ENCODE data around the gene BCAT1. TPM values are rescaled to one million over a fixed set of nuclear protein-coding genes. Genes with fewer than 3 reads are reported as not detected.
"Not testable (repeated sequence)": the region's sequence is repeated elsewhere in the genome, so short reads cannot be mapped to it uniquely, and the experiment has no call there.

Gene BCAT1
- total RNA-seq, 6 experiments from 2014 or later, result 0.86 to 6.0 (median 2.7) TPM

- Histone ChIP-seq H3K27me3 (no peaks in the 10 kb centered on the region), H3K4me3 (no peak overlapping the region), H3K27ac (no peak overlapping the region), H3K9me3 (no peaks in the 10 kb centered on the region), H3K4me1 (no peaks in the 10 kb centered on the region), H3K36me3 (no peaks in the 10 kb centered on the region)
- TF ChIP-seq CTCF (IDR thresholded peaks at IDR 0.05), result no peak
- no peak for TF ChIP-seq POLR2A (IDR thresholded peaks at IDR 0.05)
- DNase-seq (no peak), ATAC-seq (peak in 1 of 4 donors; percentile 31)
- 50% methylated on average over 7 of the region's 15 CpGs for WGBS (ENCODE audit: insufficient coverage, low coverage, low lambda C conversion rate, missing lambda C conversion rate)
- intact Hi-C loops (cut with DNase I), result no loop called here
These were observed 18.2 kb upstream of the BCAT1 start for GRCh38 chr12:24966951-24967564.

GRCh38 chr12:24964342-24964741 lies 15.4 kb upstream of the BCAT1 start:
- no peak for DNase-seq
- Histone ChIP-seq H3K4me3 (no peak overlapping the region), H3K36me3 (no peaks in the 10 kb centered on the region), H3K9me3 (no peaks in the 10 kb centered on the region), H3K27ac (no peak overlapping the region), H3K4me1 (no peaks in the 10 kb centered on the region), H3K27me3 (no peaks in the 10 kb centered on the region)
- no peak for ATAC-seq
- TF ChIP-seq POLR2A (IDR thresholded peaks at IDR 0.05) (no peak), CTCF (IDR thresholded peaks at IDR 0.05) (no peak)
- no CpG with 5 or more reads among the region's 1 CpG for WGBS (ENCODE audit: insufficient coverage, low coverage, low lambda C conversion rate, missing lambda C conversion rate)
- intact Hi-C loops (cut with DNase I), result no loop called here

- TF ChIP-seq POLR2A (IDR thresholded peaks at IDR 0.05), result no peak
- peak; percentile 20 to 47 (median 38) for TF ChIP-seq CTCF (IDR thresholded peaks at IDR 0.05)
- H3K4me3 ChIP-seq, result no peak overlapping the region
- H3K9me3 ChIP-seq, result no peaks in the 10 kb centered on the region
- DNase-seq, result no peak
- H3K36me3 ChIP-seq, result no peaks in the 10 kb centered on the region
- 0% methylated on average over 1 of the region's 2 CpGs for WGBS (ENCODE audit: insufficient coverage, low coverage, low lambda C conversion rate, missing lambda C conversion rate)
- intact Hi-C loops (cut with DNase I), result no loop called here
- peak; percentile 57 to 79 (median 70) for ATAC-seq
- no peak overlapping the region for H3K27ac ChIP-seq
- H3K4me1 ChIP-seq, result no peaks in the 10 kb centered on the region
- H3K27me3 ChIP-seq, result no peaks in the 10 kb centered on the region
These were observed 11.4 kb upstream of the BCAT1 start for GRCh38 chr12:24960222-24960855.

- H3K36me3 ChIP-seq; H3K4me1 ChIP-seq; H3K9me3 ChIP-seq; DNase-seq; H3K27ac ChIP-seq; H3K4me3 ChIP-seq; intact Hi-C loops (cut with DNase I); ATAC-seq; H3K27me3 ChIP-seq: not testable (repeated sequence)
- 78% methylated on average over 6 of the region's 6 CpGs for WGBS (ENCODE audit: insufficient coverage, low coverage, low lambda C conversion rate, missing lambda C conversion rate)
These were observed 7.5 kb upstream of the BCAT1 start for GRCh38 chr12:24956351-24956750.

GRCh38 chr12:24955853-24956252 lies 7.0 kb upstream of the BCAT1 start:
- Histone ChIP-seq H3K36me3 (no peaks in the 10 kb centered on the region), H3K9me3 (no peaks in the 10 kb centered on the region), H3K27me3 (no peaks in the 10 kb centered on the region), H3K27ac (no peak overlapping the region), H3K4me1 (no peaks in the 10 kb centered on the region), H3K4me3 (no peak overlapping the region)
- no peak for TF ChIP-seq POLR2A (IDR thresholded peaks at IDR 0.05)
- 83% methylated on average over 17 of the region's 18 CpGs for WGBS (ENCODE audit: insufficient coverage, low coverage, low lambda C conversion rate, missing lambda C conversion rate)
- ATAC-seq, result no peak
- intact Hi-C loops (cut with DNase I), result no loop called here
- no peak for DNase-seq
